Measurements from ENCODE around the gene RHBDF2. TPM values are rescaled to one million over a fixed set of nuclear protein-coding genes. Genes with fewer than 3 reads are reported as not detected.

Gene RHBDF2
- total RNA-seq, 1 donor from 2014 or later, result 34.6 TPM

DNA sequence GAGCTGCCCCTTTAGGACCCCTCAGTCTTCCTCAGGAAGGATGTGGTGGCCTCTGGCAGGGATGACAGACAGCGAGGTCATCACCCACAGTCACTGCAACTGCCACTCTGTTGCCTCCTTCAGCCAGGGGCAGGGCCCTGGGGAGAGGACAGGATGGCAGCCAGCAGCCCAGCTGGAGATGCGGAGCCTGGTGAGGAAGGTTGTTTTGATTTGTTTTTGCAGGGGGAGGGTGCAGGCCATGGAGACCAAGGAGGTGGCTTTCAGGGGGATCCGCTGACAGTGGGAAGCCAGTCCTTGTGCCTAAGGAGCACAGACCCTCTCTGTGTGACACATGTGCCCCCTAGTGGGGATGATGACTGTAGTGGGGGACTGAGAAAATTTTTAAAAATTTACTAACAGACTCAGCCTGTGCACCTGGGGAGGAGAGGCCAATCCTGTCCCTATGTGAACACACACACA is 46.0 kb upstream of the RHBDF2 start:
- no peak for DNase-seq (ENCODE audit: extremely low spot score in 2 of 2)
- no peak overlapping the region for H3K4me3 ChIP-seq
- H3K9me3 ChIP-seq, result no peaks in the 10 kb centered on the region
- H3K4me1 ChIP-seq, result peaks cover 48% of the 10 kb centered on the region
- TF ChIP-seq, protein P1, sequence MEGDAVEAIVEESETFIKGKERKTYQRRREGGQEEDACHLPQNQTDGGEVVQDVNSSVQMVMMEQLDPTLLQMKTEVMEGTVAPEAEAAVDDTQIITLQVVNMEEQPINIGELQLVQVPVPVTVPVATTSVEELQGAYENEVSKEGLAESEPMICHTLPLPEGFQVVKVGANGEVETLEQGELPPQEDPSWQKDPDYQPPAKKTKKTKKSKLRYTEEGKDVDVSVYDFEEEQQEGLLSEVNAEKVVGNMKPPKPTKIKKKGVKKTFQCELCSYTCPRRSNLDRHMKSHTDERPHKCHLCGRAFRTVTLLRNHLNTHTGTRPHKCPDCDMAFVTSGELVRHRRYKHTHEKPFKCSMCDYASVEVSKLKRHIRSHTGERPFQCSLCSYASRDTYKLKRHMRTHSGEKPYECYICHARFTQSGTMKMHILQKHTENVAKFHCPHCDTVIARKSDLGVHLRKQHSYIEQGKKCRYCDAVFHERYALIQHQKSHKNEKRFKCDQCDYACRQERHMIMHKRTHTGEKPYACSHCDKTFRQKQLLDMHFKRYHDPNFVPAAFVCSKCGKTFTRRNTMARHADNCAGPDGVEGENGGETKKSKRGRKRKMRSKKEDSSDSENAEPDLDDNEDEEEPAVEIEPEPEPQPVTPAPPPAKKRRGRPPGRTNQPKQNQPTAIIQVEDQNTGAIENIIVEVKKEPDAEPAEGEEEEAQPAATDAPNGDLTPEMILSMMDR (IDR thresholded peaks at IDR 0.05), result peak; percentile 55 to 78 (median 76)
- TF ChIP-seq POLR2AphosphoS5 (IDR thresholded peaks at IDR 0.05; ENCODE audit: insufficient read depth in 1 of 2, low read depth in 1 of 2), result peak in 1 of 2 donors; percentile 13
- no peak for TF ChIP-seq POLR2A (IDR thresholded peaks at IDR 0.05)
- no peaks in the 10 kb centered on the region for H3K27me3 ChIP-seq
- no peaks in the 10 kb centered on the region for H3K36me3 ChIP-seq
- H3K27ac ChIP-seq, result no peak overlapping the region
- intact Hi-C loops (cut with DNase I), result loop anchor here (10.0 kb wide), 1 partner anchor 82 kb away; the partner anchor contains the start of gene AANAT

DNA sequence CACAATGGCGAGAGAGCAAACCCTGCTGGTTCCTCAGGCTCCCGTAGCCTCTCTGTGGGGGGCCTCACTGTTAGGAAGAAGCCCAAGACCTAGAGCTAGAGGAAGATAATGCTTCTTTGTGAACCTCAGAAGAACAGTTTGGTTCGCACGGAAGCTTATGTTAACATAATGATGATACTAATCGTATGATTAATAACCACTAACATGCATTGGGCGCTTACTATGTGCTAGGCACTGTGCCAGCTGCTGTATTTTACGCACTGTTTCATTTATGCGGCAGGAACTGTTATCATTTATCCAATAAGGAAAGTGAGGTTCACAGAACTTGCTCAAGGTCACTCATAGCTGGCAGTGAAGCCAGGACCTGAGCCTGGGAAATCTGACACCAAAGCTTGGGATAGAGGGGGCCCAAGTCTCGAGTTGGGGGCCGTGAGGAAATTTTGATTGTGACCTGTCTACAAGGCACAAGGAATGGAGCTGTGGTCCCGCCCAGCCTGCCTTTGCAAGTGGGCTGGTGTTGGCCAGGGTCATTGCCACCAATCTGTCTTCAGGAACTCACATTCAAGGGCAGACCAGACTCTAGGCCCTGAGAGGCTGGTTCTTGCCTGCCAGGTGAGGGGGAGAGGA is 45.4 kb upstream of the RHBDF2 start:
- no peaks in the 10 kb centered on the region for H3K36me3 ChIP-seq
- TF ChIP-seq, protein P1 (IDR thresholded peaks at IDR 0.05), result no peak
- TF ChIP-seq POLR2AphosphoS5 (IDR thresholded peaks at IDR 0.05; ENCODE audit: insufficient read depth in 1 of 2, low read depth in 1 of 2) (no peak), POLR2A (IDR thresholded peaks at IDR 0.05) (no peak)
- H3K4me1 ChIP-seq, result peaks cover 48% of the 10 kb centered on the region
- intact Hi-C loops (cut with DNase I), result loop anchor here (10.0 kb wide), 1 partner anchor 82 kb away; the partner anchor contains the start of gene AANAT
- no peak for DNase-seq (ENCODE audit: extremely low spot score in 2 of 2)
- no peaks in the 10 kb centered on the region for H3K27me3 ChIP-seq
- no peak overlapping the region for H3K27ac ChIP-seq
- no peak overlapping the region for H3K4me3 ChIP-seq
- no peaks in the 10 kb centered on the region for H3K9me3 ChIP-seq

- H3K4me3 ChIP-seq, result no peak overlapping the region
- intact Hi-C loops (cut with DNase I), result loop anchor here (10.0 kb wide), 1 partner anchor 81 kb away; the partner anchor contains the start of gene AANAT
- no peaks in the 10 kb centered on the region for H3K36me3 ChIP-seq
- DNase-seq (ENCODE audit: extremely low spot score in 2 of 2), result no peak
- H3K4me1 ChIP-seq, result peaks cover 48% of the 10 kb centered on the region
- no peaks in the 10 kb centered on the region for H3K27me3 ChIP-seq
- TF ChIP-seq POLR2A (IDR thresholded peaks at IDR 0.05) (no peak), POLR2AphosphoS5 (IDR thresholded peaks at IDR 0.05; ENCODE audit: insufficient read depth in 1 of 2, low read depth in 1 of 2) (no peak)
- TF ChIP-seq, protein P1 (IDR thresholded peaks at IDR 0.05), result no peak
- H3K9me3 ChIP-seq, result no peaks in the 10 kb centered on the region
- no peak overlapping the region for H3K27ac ChIP-seq
Measured at GRCh38 chr17:76545918-76546555, 44.8 kb upstream of the RHBDF2 start.

- Histone ChIP-seq H3K36me3 (no peaks in the 10 kb centered on the region), H3K4me3 (no peak overlapping the region), H3K27ac (peak overlapping the region; percentile 34), H3K9me3 (no peaks in the 10 kb centered on the region), H3K27me3 (no peaks in the 10 kb centered on the region), H3K4me1 (peaks cover 52% of the 10 kb centered on the region)
- TF ChIP-seq, protein P1 (IDR thresholded peaks at IDR 0.05), result no peak
- no peak for TF ChIP-seq POLR2A (IDR thresholded peaks at IDR 0.05)
- peak in 1 of 2 donors; percentile 25 for TF ChIP-seq POLR2AphosphoS5 (IDR thresholded peaks at IDR 0.05; ENCODE audit: insufficient read depth in 1 of 2, low read depth in 1 of 2)
- intact Hi-C loops (cut with DNase I), result loop anchor here (10.0 kb wide), 1 partner anchor 80 kb away; the partner anchor contains the start of gene AANAT
- DNase-seq (ENCODE audit: extremely low spot score in 2 of 2), result no peak
Measured at GRCh38 chr17:76544546-76545365, 43.5 kb upstream of the RHBDF2 start.
